Measurements from ENCODE around the gene NRXN3. TPM values are rescaled to one million over a fixed set of nuclear protein-coding genes. Genes with fewer than 3 reads are reported as not detected.

Gene NRXN3
- total RNA-seq, 1 experiment from 2014 or later: not detected

- TF ChIP-seq, protein P1, sequence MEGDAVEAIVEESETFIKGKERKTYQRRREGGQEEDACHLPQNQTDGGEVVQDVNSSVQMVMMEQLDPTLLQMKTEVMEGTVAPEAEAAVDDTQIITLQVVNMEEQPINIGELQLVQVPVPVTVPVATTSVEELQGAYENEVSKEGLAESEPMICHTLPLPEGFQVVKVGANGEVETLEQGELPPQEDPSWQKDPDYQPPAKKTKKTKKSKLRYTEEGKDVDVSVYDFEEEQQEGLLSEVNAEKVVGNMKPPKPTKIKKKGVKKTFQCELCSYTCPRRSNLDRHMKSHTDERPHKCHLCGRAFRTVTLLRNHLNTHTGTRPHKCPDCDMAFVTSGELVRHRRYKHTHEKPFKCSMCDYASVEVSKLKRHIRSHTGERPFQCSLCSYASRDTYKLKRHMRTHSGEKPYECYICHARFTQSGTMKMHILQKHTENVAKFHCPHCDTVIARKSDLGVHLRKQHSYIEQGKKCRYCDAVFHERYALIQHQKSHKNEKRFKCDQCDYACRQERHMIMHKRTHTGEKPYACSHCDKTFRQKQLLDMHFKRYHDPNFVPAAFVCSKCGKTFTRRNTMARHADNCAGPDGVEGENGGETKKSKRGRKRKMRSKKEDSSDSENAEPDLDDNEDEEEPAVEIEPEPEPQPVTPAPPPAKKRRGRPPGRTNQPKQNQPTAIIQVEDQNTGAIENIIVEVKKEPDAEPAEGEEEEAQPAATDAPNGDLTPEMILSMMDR (IDR thresholded peaks at IDR 0.05; ENCODE audit: unreplicated experiment): no peak
- BruUV-seq (replicated peaks): no TSS peak
- Mint-ChIP-seq H3K36me3 (ENCODE audit: insufficient read depth, unreplicated experiment) (no peaks in the 10 kb centered on the region), H3K4me1 (ENCODE audit: low read depth, unreplicated experiment) (no peaks in the 10 kb centered on the region), H3K9me3 (ENCODE audit: low read depth, unreplicated experiment) (peaks cover 3% of the 10 kb centered on the region), H3K4me3 (ENCODE audit: low read depth, unreplicated experiment) (no peak overlapping the region), H3K27me3 (ENCODE audit: unreplicated experiment) (peaks cover 16% of the 10 kb centered on the region), H3K27ac (ENCODE audit: unreplicated experiment) (no peak overlapping the region)
- DNase-seq: no peak
- intact Hi-C loops (cut with micrococcal nuclease; ENCODE audit: unreplicated experiment): no loop called here
- CTCF ChIA-PET: interaction anchor here (0.5 kb wide), 1 partner anchor 23 kb away, joined by 6 read pairs; no protein-coding TSS in a partner anchor
Measured at GRCh38 chr14:79021766-79022165, 851.6 kb downstream of the NRXN3 start.

DNA sequence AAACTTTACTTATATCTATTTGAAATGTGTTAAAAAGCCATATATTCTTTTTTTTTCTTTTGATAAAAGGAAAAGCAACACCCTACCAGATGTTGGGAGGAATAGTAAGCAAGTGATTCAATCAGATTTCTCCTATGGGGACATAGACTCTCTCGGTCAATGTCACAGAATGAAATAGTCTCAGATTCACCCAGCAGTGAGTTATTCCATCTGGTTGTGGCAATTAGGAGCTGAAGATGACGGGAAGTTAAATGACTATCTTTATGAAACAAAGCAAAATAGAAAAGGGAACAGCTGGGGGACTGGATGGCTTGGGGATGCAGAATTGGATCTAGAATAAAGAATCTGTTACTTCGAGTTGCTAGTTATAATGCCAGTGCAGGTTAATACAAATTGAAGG lies 857.0 kb downstream of the NRXN3 start:
- DNase-seq: no peak
- TF ChIP-seq, protein P1 (IDR thresholded peaks at IDR 0.05; ENCODE audit: unreplicated experiment): no peak
- CTCF ChIA-PET: no interaction called here
- Mint-ChIP-seq H3K27me3 (ENCODE audit: unreplicated experiment) (no peaks in the 10 kb centered on the region), H3K4me3 (ENCODE audit: low read depth, unreplicated experiment) (no peak overlapping the region), H3K4me1 (ENCODE audit: low read depth, unreplicated experiment) (no peaks in the 10 kb centered on the region), H3K27ac (ENCODE audit: unreplicated experiment) (no peak overlapping the region), H3K9me3 (ENCODE audit: low read depth, unreplicated experiment) (peaks cover 9% of the 10 kb centered on the region), H3K36me3 (ENCODE audit: insufficient read depth, unreplicated experiment) (no peaks in the 10 kb centered on the region)
- no TSS peak for BruUV-seq (replicated peaks)
- intact Hi-C loops (cut with micrococcal nuclease; ENCODE audit: unreplicated experiment): no loop called here

DNA sequence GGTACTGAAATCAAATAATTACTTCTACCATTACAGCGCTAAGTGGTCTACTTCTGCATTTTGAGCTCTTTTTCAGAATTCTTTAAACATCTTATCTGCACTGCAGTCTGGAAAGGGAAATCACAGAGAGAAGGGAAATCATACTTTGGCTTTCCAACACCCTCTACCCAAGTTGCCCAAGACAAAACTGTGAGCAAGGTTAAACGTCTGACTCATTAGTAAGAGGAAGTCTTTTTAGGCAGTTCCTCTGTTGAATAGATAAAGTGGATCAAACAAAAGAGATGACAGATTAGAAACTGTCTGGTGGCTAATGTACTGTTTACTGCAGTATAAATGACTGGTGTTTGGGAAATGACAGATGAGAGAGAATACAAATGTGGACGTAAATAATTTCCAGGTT lies 858.1 kb downstream of the NRXN3 start:
- H3K4me1 Mint-ChIP-seq (ENCODE audit: low read depth, unreplicated experiment): no peaks in the 10 kb centered on the region
- no peak overlapping the region for H3K4me3 Mint-ChIP-seq (ENCODE audit: low read depth, unreplicated experiment)
- peaks cover 9% of the 10 kb centered on the region for H3K9me3 Mint-ChIP-seq (ENCODE audit: low read depth, unreplicated experiment)
- no TSS peak for BruUV-seq (replicated peaks)
- H3K27ac Mint-ChIP-seq (ENCODE audit: unreplicated experiment): no peak overlapping the region
- DNase-seq: no peak
- no peaks in the 10 kb centered on the region for H3K36me3 Mint-ChIP-seq (ENCODE audit: insufficient read depth, unreplicated experiment)
- intact Hi-C loops (cut with micrococcal nuclease; ENCODE audit: unreplicated experiment): no loop called here
- TF ChIP-seq, protein P1 (IDR thresholded peaks at IDR 0.05; ENCODE audit: unreplicated experiment): no peak
- H3K27me3 Mint-ChIP-seq (ENCODE audit: unreplicated experiment): no peaks in the 10 kb centered on the region
- CTCF ChIA-PET: no interaction called here

GRCh38 chr14:79036441-79036840 lies 866.3 kb downstream of the NRXN3 start:
- Mint-ChIP-seq H3K4me1 (ENCODE audit: low read depth, unreplicated experiment) (no peaks in the 10 kb centered on the region), H3K4me3 (ENCODE audit: low read depth, unreplicated experiment) (no peak overlapping the region), H3K27ac (ENCODE audit: unreplicated experiment) (no peak overlapping the region), H3K36me3 (ENCODE audit: insufficient read depth, unreplicated experiment) (no peaks in the 10 kb centered on the region), H3K9me3 (ENCODE audit: low read depth, unreplicated experiment) (peaks cover 13% of the 10 kb centered on the region), H3K27me3 (ENCODE audit: unreplicated experiment) (no peaks in the 10 kb centered on the region)
- intact Hi-C loops (cut with micrococcal nuclease; ENCODE audit: unreplicated experiment): no loop called here
- TF ChIP-seq, protein P1 (IDR thresholded peaks at IDR 0.05; ENCODE audit: unreplicated experiment): no peak
- BruUV-seq (replicated peaks): no TSS peak
- CTCF ChIA-PET: no interaction called here
- DNase-seq: no peak
